Keratinocyte (primary cell): Measurements from ENCODE around the gene MSANTD1. TPM values are rescaled to one million over a fixed set of nuclear protein-coding genes. Genes with fewer than 3 reads are reported as not detected.

Experiments
- DNase-seq: peaks from one replicate; pipeline ENCODE4 v3.0.0-alpha.2; 2011; ENCODE audit warnings: low read depth, missing footprints, low spot score
- FAIRE-seq: peaks from 2 replicates; lab custom pipeline; 2011; peaks lifted over from hg19 to GRCh38; lab: Jason Lieb, UNC
- H2AFZ ChIP-seq: 2 replicates; pipeline ENCODE4 v1.6.0; 2012; ENCODE audit warnings: low read length, control low read depth, inconsistent platforms; ENCODE audit not compliant: control insufficient read depth
- H3K27ac ChIP-seq: 2 replicates; pipeline ENCODE4 v1.5.1; 2011; ENCODE audit warnings: low read length; ENCODE audit not compliant: control insufficient read depth, insufficient read depth
- H3K27me3 ChIP-seq: 3 replicates; pipeline ENCODE4 v1.6.0; 2011; ENCODE audit warnings: low read length; ENCODE audit not compliant: control insufficient read depth, insufficient read depth; ENCODE audit errors: extremely low read depth
- H3K36me3 ChIP-seq, 2 experiments: 2 replicates in 1 of 2; 3 replicates in 1 of 2; pipeline ENCODE4 v1.5.1; 2011; ENCODE audit warnings: low read length in 2 of 2, mild to moderate bottlenecking in 1 of 2; ENCODE audit not compliant: control insufficient read depth in 2 of 2, insufficient read depth in 2 of 2; ENCODE audit errors: extremely low read depth in 1 of 2
- H3K4me1 ChIP-seq: 3 replicates; pipeline ENCODE4 v1.5.1; 2011; ENCODE audit warnings: low read length; ENCODE audit not compliant: control insufficient read depth, insufficient read depth; ENCODE audit errors: extremely low read depth
- H3K4me2 ChIP-seq: 3 replicates; pipeline ENCODE4 v1.6.0; 2011; ENCODE audit warnings: low read depth, low read length; ENCODE audit not compliant: control insufficient read depth, insufficient read depth; ENCODE audit errors: extremely low read depth
- H3K4me3 ChIP-seq, 3 experiments: fragments of 200-600 bp in 1 of 3; sonication (generic) in 1 of 3; 2 replicates in 2 of 3; 3 replicates in 1 of 3; pipeline ENCODE4 v1.5.1; 2011 to 2016; ENCODE audit warnings: low read length in 3 of 3, mild to moderate bottlenecking in 3 of 3, control low read depth in 2 of 3, inconsistent platforms in 1 of 3, low read depth in 1 of 3, mixed read lengths in 1 of 3, mixed run types in 1 of 3, moderate library complexity in 1 of 3; ENCODE audit not compliant: control insufficient read depth in 2 of 3, insufficient read depth in 2 of 3; ENCODE audit errors: extremely low read depth in 1 of 3
- H3K79me2 ChIP-seq: 2 replicates; pipeline ENCODE4 v1.6.0; 2012; ENCODE audit warnings: low read length; ENCODE audit not compliant: control insufficient read depth, insufficient read depth
- H3K9ac ChIP-seq: 3 replicates; pipeline ENCODE4 v1.6.0; 2011; ENCODE audit warnings: low read length; ENCODE audit not compliant: control insufficient read depth, insufficient read depth; ENCODE audit errors: extremely low read depth
- H3K9me1 ChIP-seq: 3 replicates; pipeline ENCODE4 v1.6.0; 2011; ENCODE audit warnings: low read length; ENCODE audit not compliant: control insufficient read depth, insufficient read depth; ENCODE audit errors: extremely low read depth
- H3K9me3 ChIP-seq: 2 replicates; pipeline ENCODE4 v1.5.1; 2012; ENCODE audit warnings: low read depth, low read length; ENCODE audit not compliant: control insufficient read depth
- H4K20me1 ChIP-seq: 3 replicates; pipeline ENCODE4 v1.6.0; 2011; ENCODE audit warnings: low read length; ENCODE audit not compliant: control insufficient read depth, insufficient read depth; ENCODE audit errors: extremely low read depth
- CTCF ChIP-seq, 3 experiments: IDR thresholded peaks in 1 of 3; conservative IDR thresholded peaks in 1 of 3; optimal IDR thresholded peaks in 1 of 3; 2 replicates in 2 of 3; 3 replicates in 1 of 3; pipeline versions ENCODE3 to v1.5.1; 2011; ENCODE audit warnings: low read length in 3 of 3, mild to moderate bottlenecking in 3 of 3, moderate library complexity in 2 of 3, control low read depth in 1 of 3, inconsistent platforms in 1 of 3; ENCODE audit not compliant: insufficient read depth in 2 of 3; ENCODE audit errors: extremely low read depth in 1 of 3
- EZH2 ChIP-seq: IDR thresholded peaks from one replicate; pipeline ENCODE4 v1.6.1; 2012; ENCODE audit warnings: inconsistent platforms, mild to moderate bottlenecking, low read length, moderate library complexity
- dilution Hi-C: fragments of 300-500 bp; cut with MboI; formaldehyde crosslinking; loops from one replicate; pipeline ENCODE4 v1.7.0; 2020; ENCODE audit warnings: low sequenced_read_pairs; ENCODE audit not compliant: extremely low pct_ligation_motif_present
- polyA plus RNA-seq, 5 experiments: library from polyadenylated mRNA; depleted of rRNA in 3 of 5; stranded (reverse) in 3 of 5; stranded (forward) in 1 of 5; unstranded in 1 of 5; fragments of >200 nt; gene quantifications; 1 replicate in 1 of 5; 2 replicates in 3 of 5; 3 replicates in 1 of 5; pipeline versions ENCODE4 v1.2.1 to v1.2.3, GENCODE V29; 2011 to 2012; ENCODE audit warnings: missing spikeins in 2 of 5, low read depth in 1 of 5, low replicate concordance in 1 of 5

Gene MSANTD1
- polyA plus RNA-seq, 1 donor (not counting 4 experiments of a cell fraction or from before 2014, with no cell fraction given), result not detected

- peaks cover 15 to 21% of the 10 kb centered on the region in 2 experiments for H3K36me3 ChIP-seq
- H2AFZ ChIP-seq, result no peak overlapping the region
- H3K4me1 ChIP-seq, result no peaks in the 10 kb centered on the region
- no peaks in the 10 kb centered on the region for H3K27me3 ChIP-seq
- no peak for FAIRE-seq
- H3K9ac ChIP-seq, result no peak overlapping the region
- no peak overlapping the region for H3K27ac ChIP-seq
- H4K20me1 ChIP-seq, result peaks cover 3% of the 10 kb centered on the region
- dilution Hi-C loops, result no loop called here
- no peaks in the 10 kb centered on the region for H3K9me1 ChIP-seq
- no peak for TF ChIP-seq CTCF (optimal IDR thresholded peaks at IDR 0.05 in 1 of 3, IDR thresholded peaks at IDR 0.05 in 1 of 3, conservative IDR thresholded peaks at IDR 0.05 in 1 of 3; ENCODE audit: extremely low read depth in 1 of 3, insufficient read depth in 2 of 3, low read length in 3 of 3)
- TF ChIP-seq EZH2, result no peak
- H3K4me3 ChIP-seq, result no peak overlapping the region
- H3K9me3 ChIP-seq, result no peaks in the 10 kb centered on the region
- H3K79me2 ChIP-seq, result no peaks in the 10 kb centered on the region
- no peak for DNase-seq
- no peak overlapping the region for H3K4me2 ChIP-seq
These were observed 48.4 kb upstream of the MSANTD1 start for GRCh38 chr4:3200423-3201090.

GRCh38 chr4:3201718-3202702, 46.9 kb upstream of the MSANTD1 start:
- H3K79me2 ChIP-seq, result no peaks in the 10 kb centered on the region
- DNase-seq, result no peak
- H2AFZ ChIP-seq, result no peak overlapping the region
- no peak overlapping the region for H3K4me3 ChIP-seq
- no peak overlapping the region for H3K27ac ChIP-seq
- H4K20me1 ChIP-seq, result peaks cover 3% of the 10 kb centered on the region
- dilution Hi-C loops, result no loop called here
- no peaks in the 10 kb centered on the region for H3K4me1 ChIP-seq
- no peaks in the 10 kb centered on the region for H3K9me1 ChIP-seq
- no peak overlapping the region for H3K4me2 ChIP-seq
- TF ChIP-seq CTCF (optimal IDR thresholded peaks at IDR 0.05 in 1 of 3, IDR thresholded peaks at IDR 0.05 in 1 of 3, conservative IDR thresholded peaks at IDR 0.05 in 1 of 3; ENCODE audit: extremely low read depth in 1 of 3, insufficient read depth in 2 of 3, low read length in 3 of 3) (no peak), EZH2 (no peak)
- H3K9ac ChIP-seq, result no peak overlapping the region
- no peaks in the 10 kb centered on the region for H3K27me3 ChIP-seq
- no peak for FAIRE-seq
- peaks cover 9 to 13% of the 10 kb centered on the region in 2 experiments for H3K36me3 ChIP-seq
- H3K9me3 ChIP-seq, result no peaks in the 10 kb centered on the region
